H1 (cell line): ENCODE data around the gene MELTF. TPM values are rescaled to one million over a fixed set of nuclear protein-coding genes. Genes with fewer than 3 reads are reported as not detected.

Source experiments
- CTCF ChIA-PET: fragments of 300-600 bp; sonication (Branson Sonifier 250); formaldehyde crosslinking; loops from one replicate; lab custom pipeline; 2021; ENCODE audit not compliant: partially characterized antibody; lab: Charles Lee
- POLR2A ChIA-PET: fragments of 300-600 bp; sonication (Branson Sonifier 250); formaldehyde crosslinking; loops from one replicate; lab custom pipeline; 2021; ENCODE audit warnings: inconsistent platforms; ENCODE audit not compliant: partially characterized antibody; lab: Charles Lee
- DNase-seq, 2 experiments: peaks; one replicate each; pipeline versions ENCODE4 v3.0.0 to v3.0.0-alpha.2; 2010 to 2022; ENCODE audit warnings: low spot score in 2 of 2, low read depth in 1 of 2, mixed read lengths in 1 of 2
- FAIRE-seq: peaks from 2 replicates; lab custom pipeline; 2011; peaks lifted over from hg19 to GRCh38; lab: Jason Lieb, UNC
- H2AFZ ChIP-seq: 2 replicates; pipeline ENCODE4 v1.8.1; 2012; ENCODE audit warnings: low read length, inconsistent platforms
- H2AK5ac ChIP-seq: 2 replicates; pipeline ENCODE4 v1.6.1; 2013; ENCODE audit warnings: low read depth, low read length
- H2BK120ac ChIP-seq: replicated peaks from 2 replicates; pipeline ENCODE3; 2013; ENCODE audit warnings: low read depth, low read length, inconsistent platforms
- H2BK12ac ChIP-seq: 2 replicates; pipeline ENCODE4 v1.6.1; 2013; ENCODE audit warnings: low read depth, low read length
- H2BK15ac ChIP-seq: 2 replicates; pipeline ENCODE4 v1.6.1; 2013; ENCODE audit warnings: low read length
- H2BK20ac ChIP-seq: 2 replicates; pipeline ENCODE4 v1.6.1; 2013; ENCODE audit warnings: low read length
- H2BK5ac ChIP-seq: 2 replicates; pipeline ENCODE4 v1.6.1; 2013; ENCODE audit warnings: low read depth, low read length
- H3K14ac ChIP-seq: 2 replicates; pipeline ENCODE4 v1.6.1; 2013; ENCODE audit warnings: inconsistent platforms; ENCODE audit not compliant: insufficient read length
- H3K18ac ChIP-seq: 2 replicates; pipeline ENCODE4 v1.6.1; 2013; ENCODE audit warnings: low read length; ENCODE audit errors: extremely low read depth
- H3K23ac ChIP-seq: 2 replicates; pipeline ENCODE4 v1.6.1; 2013; ENCODE audit warnings: inconsistent platforms; ENCODE audit not compliant: insufficient read length
- H3K23me2 ChIP-seq: 2 replicates; pipeline ENCODE4 v1.6.1; 2013; ENCODE audit warnings: low read depth, low read length
- H3K27ac ChIP-seq: 2 replicates; pipeline ENCODE4 v1.6.1; 2011; ENCODE audit warnings: low read depth, low read length, inconsistent platforms
- H3K27me3 ChIP-seq, 4 experiments: replicated peaks in 1 of 4; 1 replicate in 1 of 4; 2 replicates in 3 of 4; pipeline versions ENCODE4 v1.6.1 to v1.8.1; 2011 to 2013; ENCODE audit warnings: low read length in 3 of 4, mild to moderate bottlenecking in 3 of 4, inconsistent platforms in 2 of 4, mixed read lengths in 2 of 4, moderate library complexity in 1 of 4; ENCODE audit not compliant: control insufficient read depth in 3 of 4, insufficient read depth in 3 of 4; ENCODE audit errors: extremely low read depth in 1 of 4
- H3K36me3 ChIP-seq, 4 experiments: 2 replicates each; pipeline versions ENCODE4 v1.6.1 to v1.8.1; 2011 to 2013; ENCODE audit warnings: mild to moderate bottlenecking in 4 of 4, low read length in 3 of 4, moderate library complexity in 2 of 4, control low read depth in 1 of 4, inconsistent platforms in 1 of 4; ENCODE audit not compliant: insufficient read depth in 4 of 4, control insufficient read depth in 2 of 4
- H3K4ac ChIP-seq: replicated peaks from 2 replicates; pipeline ENCODE3; 2013; ENCODE audit warnings: low read length, low read depth, mixed read lengths, inconsistent platforms; ENCODE audit not compliant: insufficient read length
- H3K4me1 ChIP-seq, 4 experiments: replicated peaks in 1 of 4; 1 replicate in 1 of 4; 2 replicates in 3 of 4; pipeline versions ENCODE4 v1.6.1 to v1.8.1; 2011 to 2013; ENCODE audit warnings: low read length in 3 of 4, inconsistent platforms in 2 of 4, mixed read lengths in 1 of 4; ENCODE audit not compliant: insufficient read depth in 4 of 4, control insufficient read depth in 3 of 4
- H3K4me2 ChIP-seq, 2 experiments: 2 replicates each; pipeline versions ENCODE4 v1.6.1 to v1.8.1; 2011 to 2013; ENCODE audit warnings: low read depth in 2 of 2, low read length in 2 of 2, control low read depth in 1 of 2, inconsistent platforms in 1 of 2, mild to moderate bottlenecking in 1 of 2; ENCODE audit not compliant: insufficient read depth in 1 of 2
- H3K4me3 ChIP-seq, 4 experiments: fragments of 200-600, 300-600 bp in 1 of 4; sonication (generic), shearing (Covaris generic), sonication (Bioruptor Twin) in 1 of 4; 2 replicates each; pipeline versions ENCODE4 v1.5.1 to v1.8.1; 2011 to 2016; ENCODE audit warnings: low read length in 4 of 4, low read depth in 3 of 4, control low read depth in 2 of 4, inconsistent platforms in 2 of 4, mild to moderate bottlenecking in 2 of 4, mixed read lengths in 1 of 4, moderate library complexity in 1 of 4; ENCODE audit not compliant: insufficient read depth in 2 of 4; ENCODE audit errors: extremely low read depth in 1 of 4
- H3K56ac ChIP-seq: replicated peaks from 2 replicates; pipeline ENCODE3; 2013; ENCODE audit warnings: low read depth, mild to moderate bottlenecking, mixed read lengths, low read length, inconsistent platforms; ENCODE audit not compliant: insufficient read length
- H3K79me1 ChIP-seq: 2 replicates; pipeline ENCODE4 v1.6.1; 2013; ENCODE audit warnings: low read depth, low read length, control low read depth
- H3K79me2 ChIP-seq, 2 experiments: 2 replicates each; pipeline versions ENCODE4 v1.6.1 to v1.8.1; 2012 to 2013; ENCODE audit warnings: low read length in 2 of 2, mild to moderate bottlenecking in 2 of 2, inconsistent platforms in 1 of 2; ENCODE audit not compliant: insufficient read depth in 2 of 2, control insufficient read depth in 1 of 2
- H3K9ac ChIP-seq, 4 experiments: replicated peaks in 1 of 4; 1 replicate in 1 of 4; 2 replicates in 3 of 4; pipeline versions ENCODE4 v1.6.1 to v1.8.1; 2011 to 2013; ENCODE audit warnings: low read depth in 3 of 4, low read length in 3 of 4, control low read depth in 2 of 4, mild to moderate bottlenecking in 2 of 4, moderate library complexity in 2 of 4, inconsistent platforms in 1 of 4; ENCODE audit errors: extremely low read depth in 1 of 4
- H3K9me3 ChIP-seq, 2 experiments: 2 replicates each; pipeline versions ENCODE4 v1.6.1 to v1.8.1; 2012 to 2013; ENCODE audit warnings: mild to moderate bottlenecking in 2 of 2, moderate library complexity in 2 of 2, control low read depth in 1 of 2, inconsistent platforms in 1 of 2, low read depth in 1 of 2, low read length in 1 of 2, mixed read lengths in 1 of 2; ENCODE audit not compliant: insufficient read depth in 2 of 2
- H4K20me1 ChIP-seq, 2 experiments: replicated peaks in 1 of 2; 2 replicates each; pipeline versions ENCODE3 to v1.8.1; 2011 to 2013; ENCODE audit warnings: inconsistent platforms in 2 of 2, low read length in 2 of 2, mild to moderate bottlenecking in 1 of 2; ENCODE audit not compliant: insufficient read depth in 2 of 2, control insufficient read depth in 1 of 2
- H4K5ac ChIP-seq: 2 replicates; pipeline ENCODE4 v1.6.1; 2013; ENCODE audit warnings: low read length, low read depth, mixed read lengths, inconsistent platforms; ENCODE audit not compliant: insufficient read length
- H4K8ac ChIP-seq: 2 replicates; pipeline ENCODE4 v1.8.0; 2013; ENCODE audit warnings: mild to moderate bottlenecking, moderate library complexity, low read length, inconsistent platforms; ENCODE audit not compliant: insufficient read depth; ENCODE audit errors: extremely low read depth
- H4K91ac ChIP-seq: replicated peaks from 2 replicates; pipeline ENCODE3; 2013; ENCODE audit warnings: low read length, mixed read lengths, inconsistent platforms; ENCODE audit not compliant: insufficient read length
- CREB1 ChIP-seq: IDR thresholded peaks from 2 replicates; pipeline ENCODE4 v1.6.1; 2012; ENCODE audit warnings: inconsistent platforms
- EP300 ChIP-seq, 2 experiments: IDR thresholded peaks; 1 replicate in 1 of 2; 2 replicates in 1 of 2; pipeline ENCODE4 v1.6.1; 2011 to 2012; ENCODE audit warnings: low read depth in 2 of 2, low read length in 2 of 2, mild to moderate bottlenecking in 2 of 2, borderline replicate concordance in 1 of 2, inconsistent platforms in 1 of 2, moderate library complexity in 1 of 2
- HDAC2 ChIP-seq, 2 experiments: fragments of 300-600 bp in 1 of 2; sonication (generic) in 1 of 2; IDR thresholded peaks; 2 replicates each; pipeline ENCODE4 v1.6.1; 2011 to 2012; ENCODE audit warnings: low read depth in 2 of 2, low read length in 2 of 2, mild to moderate bottlenecking in 2 of 2, moderate library complexity in 2 of 2, borderline replicate concordance in 1 of 2, inconsistent platforms in 1 of 2
- MAFK ChIP-seq: IDR thresholded peaks from 2 replicates; pipeline ENCODE4 v1.6.1; 2012; ENCODE audit warnings: low read depth, mild to moderate bottlenecking, improper control_type of control experiment, low read length
- NANOG ChIP-seq: IDR thresholded peaks from 2 replicates; pipeline ENCODE4 v1.6.1; 2011; ENCODE audit warnings: low read length, low read depth, mild to moderate bottlenecking, inconsistent platforms; ENCODE audit not compliant: insufficient read depth, poor library complexity, severe bottlenecking
- POLR2AphosphoS5 ChIP-seq: IDR thresholded peaks from 2 replicates; pipeline ENCODE4 v1.6.1; 2011; ENCODE audit warnings: low read depth, low read length
- RBBP5 ChIP-seq: IDR thresholded peaks from 2 replicates; pipeline ENCODE4 v1.7.1; 2012; ENCODE audit warnings: low read depth, mild to moderate bottlenecking, inconsistent platforms, low read length, moderate library complexity, borderline replicate concordance
- SIN3A ChIP-seq, 2 experiments: IDR thresholded peaks in 1 of 2; conservative IDR thresholded peaks in 1 of 2; 2 replicates each; pipeline ENCODE4 v1.6.1; 2011 to 2012; ENCODE audit warnings: low read length in 2 of 2, improper control_type of control experiment in 1 of 2, low read depth in 1 of 2, mild to moderate bottlenecking in 1 of 2
- SP4 ChIP-seq: IDR thresholded peaks from 2 replicates; pipeline ENCODE4 v1.6.1; 2012; ENCODE audit warnings: low read length, inconsistent platforms
- TBP ChIP-seq: IDR thresholded peaks from 2 replicates; pipeline ENCODE4 v1.6.1; 2011; ENCODE audit warnings: low read depth, low read length, improper control_type of control experiment
- TEAD4 ChIP-seq: IDR thresholded peaks from 2 replicates; pipeline ENCODE4 v1.6.1; 2012; ENCODE audit warnings: low read depth, low read length, inconsistent platforms, mixed read lengths
- WGBS, 2 experiments: shearing (Covaris generic) in 1 of 2; methylation state at CpG; one replicate each; pipeline versions ENCODE4 v1.1.6 to v1.1.7; 2013 to 2015; ENCODE audit warnings: low lambda C conversion rate in 2 of 2, mixed read lengths in 2 of 2, inconsistent platforms in 1 of 2, low coverage in 1 of 2, missing lambda C conversion rate in 1 of 2; ENCODE audit not compliant: insufficient replicate concordance in 2 of 2, insufficient coverage in 1 of 2, insufficient read length in 1 of 2; ENCODE audit errors: extremely low coverage in 1 of 2, missing lambda C conversion rate in 1 of 2; 5-methylcytosine and 5-hydroxymethylcytosine counted together
- polyA plus RNA-seq, 7 experiments: library from polyadenylated mRNA; depleted of rRNA in 3 of 7; stranded (reverse) in 5 of 7; unstranded in 2 of 7; fragments of >200 nt in 5 of 7; fragments of 200-250 nt in 2 of 7; gene quantifications; 1 replicate in 5 of 7; 2 replicates in 1 of 7; 4 replicates in 1 of 7; pipeline versions ENCODE4 v1.2.1 to v1.2.3, GENCODE V29; 2011 to 2013; ENCODE audit warnings: missing spikeins in 2 of 7, mixed read lengths in 2 of 7
- total RNA-seq: library from RNA; stranded (reverse); fragmentation: NEBNext Ultra II Directional; extraction: Animal tissue kit (Norgen Biotek cat#: 25700); gene quantifications from 2 replicates; pipeline ENCODE4 v1.2.1, GENCODE V29; 2021

The MELTF gene
- total and polyA plus RNA-seq, 2 of the 8 experiments (the other 6 are each of a cell fraction or from before 2014, with no cell fraction given), result 1.7 to 3.5 TPM

DNA sequence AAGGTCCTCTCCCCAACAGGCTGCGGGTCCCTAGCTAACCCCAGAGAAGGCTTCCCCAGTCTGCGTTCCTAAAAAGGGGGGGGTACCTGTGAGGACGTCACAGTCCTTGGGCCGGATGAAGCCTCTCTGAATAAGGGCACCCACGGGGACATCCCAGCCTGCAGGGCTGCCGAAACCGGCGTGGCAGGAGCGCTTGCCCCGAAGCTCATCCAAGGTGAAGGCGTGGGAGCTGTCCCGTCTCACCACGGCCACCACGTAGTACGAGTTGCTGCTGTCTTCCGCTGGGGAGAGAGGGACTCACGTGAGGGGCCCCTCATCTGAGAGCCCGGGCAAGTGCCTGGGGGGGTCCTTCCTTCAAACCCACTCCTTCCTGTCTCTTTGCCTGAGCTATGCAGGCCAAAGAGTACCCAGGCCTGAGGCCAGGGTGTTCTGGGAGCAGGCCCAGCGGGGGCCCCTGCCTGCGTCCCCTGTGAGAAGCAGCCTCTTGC lies 20.0 kb downstream of the MELTF start:
- H2BK120ac ChIP-seq, result no peak overlapping the region
- no peak overlapping the region for H4K91ac ChIP-seq
- peaks cover 0 to 3% (median 0%) of the 10 kb centered on the region in 4 experiments; a peak in 2 of 7 replicates for H3K4me1 ChIP-seq
- no peak overlapping the region for H3K4ac ChIP-seq
- no peaks in the 10 kb centered on the region for H3K23me2 ChIP-seq
- H4K8ac ChIP-seq, result no peak overlapping the region
- no peaks in the 10 kb centered on the region for H3K9me3 ChIP-seq
- H3K9ac ChIP-seq, result no peak overlapping the region
- no peak overlapping the region for H2BK5ac ChIP-seq
- H3K56ac ChIP-seq, result no peak overlapping the region
- no peak overlapping the region for H4K5ac ChIP-seq
- H3K18ac ChIP-seq, result no peak overlapping the region
- WGBS, 2 experiments, result 91% methylated on average over 20 of the region's 20 CpGs; no CpG with 5 or more reads in 1 of the 2 experiments
- no peak overlapping the region for H2AFZ ChIP-seq
- TF ChIP-seq NANOG, result no peak
- no peak for TF ChIP-seq RBBP5
- no peak for TF ChIP-seq TBP
- no peak for TF ChIP-seq SP4
- no peak for TF ChIP-seq SIN3A (conservative IDR thresholded peaks at IDR 0.05 in 1 of 2, IDR thresholded peaks at IDR 0.05 in 1 of 2; ENCODE audit: low read depth in 1 of 2, low read length in 2 of 2)
- no peak for TF ChIP-seq MAFK
- no peak for TF ChIP-seq POLR2AphosphoS5
- TF ChIP-seq EP300 (IDR thresholded peaks at IDR 0.05; ENCODE audit: borderline replicate concordance in 1 of 2, low read depth in 2 of 2, low read length in 2 of 2), result no peak
- no peak for TF ChIP-seq HDAC2 (IDR thresholded peaks at IDR 0.05; ENCODE audit: borderline replicate concordance in 1 of 2, low read depth in 2 of 2, low read length in 2 of 2)
- TF ChIP-seq TEAD4, result no peak
- TF ChIP-seq CREB1, result no peak
- no peaks in the 10 kb centered on the region for H3K36me3 ChIP-seq
- FAIRE-seq (no peak), DNase-seq (no peak)
- no peak overlapping the region for H3K23ac ChIP-seq
- CTCF ChIA-PET, result interaction anchor here (1.2 to 19.7 kb wide), 3 partner anchors 10 to 30 kb away, joined by 3 to 245 read pairs (median 5); partner anchors contain the start of gene MELTF
- H3K79me2 ChIP-seq, result no peaks in the 10 kb centered on the region
- no peak overlapping the region for H2BK15ac ChIP-seq
- no peak overlapping the region for H2BK12ac ChIP-seq
- peaks cover 0 to 7% (median 5%) of the 10 kb centered on the region in 4 experiments; a peak in 6 of 7 replicates for H3K27me3 ChIP-seq
- no peaks in the 10 kb centered on the region for H3K79me1 ChIP-seq
- H3K14ac ChIP-seq, result no peak overlapping the region
- POLR2A ChIA-PET, result no interaction called here
- no peak overlapping the region for H2AK5ac ChIP-seq
- no peak overlapping the region for H2BK20ac ChIP-seq
- H4K20me1 ChIP-seq, result no peaks in the 10 kb centered on the region
- no peak overlapping the region for H3K27ac ChIP-seq
- no peak overlapping the region for H3K4me2 ChIP-seq
- no peak overlapping the region for H3K4me3 ChIP-seq
